Measurements from ENCODE around the gene LLGL2.

DNA sequence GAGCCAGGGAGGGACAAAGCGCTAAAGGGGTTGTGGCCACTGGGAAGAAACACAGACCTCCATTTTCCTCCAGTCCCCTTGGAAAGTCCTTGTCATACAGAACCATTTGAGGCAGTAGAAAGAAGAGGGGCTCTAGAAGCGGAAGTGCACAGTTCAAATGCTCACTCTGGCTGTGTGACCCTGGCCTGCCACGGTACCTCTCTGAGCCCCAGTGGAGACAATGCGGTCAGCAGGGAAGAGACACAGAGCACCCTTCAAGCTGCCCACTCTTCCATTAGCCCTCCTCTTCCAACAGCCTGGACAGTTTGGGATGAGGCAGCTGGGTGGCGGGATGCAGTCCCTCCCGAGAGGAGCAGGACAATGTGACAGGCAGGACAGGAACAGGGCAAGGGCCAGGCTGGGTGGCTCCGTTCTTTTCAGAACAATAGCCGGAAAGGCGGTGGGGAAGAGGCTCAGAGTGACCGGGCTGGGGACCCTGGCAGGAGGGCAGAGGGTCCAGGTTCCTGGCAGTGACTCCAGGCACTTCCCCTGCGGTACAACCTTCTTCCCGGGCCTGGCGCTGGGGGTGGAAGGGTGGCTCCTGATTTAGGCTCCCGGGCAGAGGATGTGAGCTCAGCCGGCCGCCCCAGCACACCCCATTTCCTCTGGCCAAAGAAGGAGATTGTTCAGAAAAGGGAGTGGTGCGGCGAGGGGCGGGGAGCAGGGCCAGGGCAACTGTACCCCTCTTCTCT is 15.8 kb upstream of the LLGL2 start:
- TF ChIP-seq, protein P1, sequence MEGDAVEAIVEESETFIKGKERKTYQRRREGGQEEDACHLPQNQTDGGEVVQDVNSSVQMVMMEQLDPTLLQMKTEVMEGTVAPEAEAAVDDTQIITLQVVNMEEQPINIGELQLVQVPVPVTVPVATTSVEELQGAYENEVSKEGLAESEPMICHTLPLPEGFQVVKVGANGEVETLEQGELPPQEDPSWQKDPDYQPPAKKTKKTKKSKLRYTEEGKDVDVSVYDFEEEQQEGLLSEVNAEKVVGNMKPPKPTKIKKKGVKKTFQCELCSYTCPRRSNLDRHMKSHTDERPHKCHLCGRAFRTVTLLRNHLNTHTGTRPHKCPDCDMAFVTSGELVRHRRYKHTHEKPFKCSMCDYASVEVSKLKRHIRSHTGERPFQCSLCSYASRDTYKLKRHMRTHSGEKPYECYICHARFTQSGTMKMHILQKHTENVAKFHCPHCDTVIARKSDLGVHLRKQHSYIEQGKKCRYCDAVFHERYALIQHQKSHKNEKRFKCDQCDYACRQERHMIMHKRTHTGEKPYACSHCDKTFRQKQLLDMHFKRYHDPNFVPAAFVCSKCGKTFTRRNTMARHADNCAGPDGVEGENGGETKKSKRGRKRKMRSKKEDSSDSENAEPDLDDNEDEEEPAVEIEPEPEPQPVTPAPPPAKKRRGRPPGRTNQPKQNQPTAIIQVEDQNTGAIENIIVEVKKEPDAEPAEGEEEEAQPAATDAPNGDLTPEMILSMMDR (IDR thresholded peaks at IDR 0.05; ENCODE audit: low read depth, low read length, poor library complexity, severe bottlenecking): no peak
- no peak for TF ChIP-seq EZH2phosphoT487 (IDR thresholded peaks at IDR 0.05; ENCODE audit: borderline replicate concordance, low read length)
